Dedifferentiated amniotic fluid mesenchymal stem cell (primary cell): ENCODE measurements around the gene SLC7A6.

Experiments
- DNase-seq: peaks from one replicate; pipeline ENCODE4 v3.0.0-alpha.2; 2016; ENCODE audit errors: extremely low spot score

SLC7A6 gene

DNA sequence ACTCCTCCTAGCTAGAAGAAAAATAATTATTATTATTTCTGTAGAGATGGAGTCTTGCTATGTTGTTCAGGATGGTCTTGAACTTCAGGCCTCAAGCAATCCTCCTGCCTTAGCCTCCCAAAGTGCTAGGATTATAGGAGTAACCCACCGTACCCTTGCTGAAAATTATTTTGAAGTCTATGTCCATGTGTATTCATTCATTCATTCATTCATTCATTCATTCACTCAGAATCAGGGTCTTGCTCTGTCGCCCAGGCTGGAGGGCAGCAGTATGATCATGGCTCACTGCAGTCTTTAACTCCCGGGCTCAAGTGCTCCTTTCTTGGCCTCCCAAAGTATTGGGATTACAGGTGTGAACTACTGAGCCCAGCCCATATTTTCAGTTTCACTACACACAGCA is 42.3 kb downstream of the SLC7A6 start:
- no peak for DNase-seq

DNA sequence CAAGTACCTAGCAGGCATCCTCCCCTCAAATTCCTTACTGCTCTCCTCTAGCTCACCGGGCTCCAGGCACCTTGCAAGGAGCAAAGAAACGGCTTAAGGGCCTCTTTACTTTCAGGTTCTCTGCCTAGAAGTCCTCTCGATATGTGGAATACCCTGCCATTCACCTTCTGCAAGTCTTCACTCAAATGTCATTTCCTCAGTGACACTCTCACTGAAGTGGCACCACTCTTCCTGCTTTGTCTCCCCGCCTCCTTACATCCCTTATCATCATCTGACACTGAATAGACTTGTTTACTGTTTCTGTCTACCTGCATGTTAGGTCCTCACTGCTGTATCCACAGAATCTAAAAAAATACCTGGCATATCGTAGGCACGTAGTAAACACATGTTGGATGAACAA is 45.5 kb downstream of the SLC7A6 start:
- no peak for DNase-seq

DNA sequence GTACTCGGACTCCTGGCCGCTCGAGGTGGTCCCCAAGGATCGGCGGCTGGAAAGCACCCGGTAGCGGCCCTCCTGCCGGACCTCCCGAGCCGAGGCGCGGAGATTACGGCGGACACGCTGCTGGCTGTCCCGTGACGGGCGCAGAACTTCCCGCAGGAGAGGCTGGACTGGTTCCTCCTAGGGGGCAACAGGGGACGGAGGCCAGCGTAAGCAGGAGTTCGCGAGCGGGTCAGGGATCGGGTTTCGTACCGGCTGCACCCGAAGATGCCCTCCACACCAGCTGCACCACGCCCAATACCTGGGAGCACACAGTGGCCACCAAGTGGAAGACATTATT is 46.1 kb downstream of the SLC7A6 start:
- DNase-seq: no peak

DNA sequence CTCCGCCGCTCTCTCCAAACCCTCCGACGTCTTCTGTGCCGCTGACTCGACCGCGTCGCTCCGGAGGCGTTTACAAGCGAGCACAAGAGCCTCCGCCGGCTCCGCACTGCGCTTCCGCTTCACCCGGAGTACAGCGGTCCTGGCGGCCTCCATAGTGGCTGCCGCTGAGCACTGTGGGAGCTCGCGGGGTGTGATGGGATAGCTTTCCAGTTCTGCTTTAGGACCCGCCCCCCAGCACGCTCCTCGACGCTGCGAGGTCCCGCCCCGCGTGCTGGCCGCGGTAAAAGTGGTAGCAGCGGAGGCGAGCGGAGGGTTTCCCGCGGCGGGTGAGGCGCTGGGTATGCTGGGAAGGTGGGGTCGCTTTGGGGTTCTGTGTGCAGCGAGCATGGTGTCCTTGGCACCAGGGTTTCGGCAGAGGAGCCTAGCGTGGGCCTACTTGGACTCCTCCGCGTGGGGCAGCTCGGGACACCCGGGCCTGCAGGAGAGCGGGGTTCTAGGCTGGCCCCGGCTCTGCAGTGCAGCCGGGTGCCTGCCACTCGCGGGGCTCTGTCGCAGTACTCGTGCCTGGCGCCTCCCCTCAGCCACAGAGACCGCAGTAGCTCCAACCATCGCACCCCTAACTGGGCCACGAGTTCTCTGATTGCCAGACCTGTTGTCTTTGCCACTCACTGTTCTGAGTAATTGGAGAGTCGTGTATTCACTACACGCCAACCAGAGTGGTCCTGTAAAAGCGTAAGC is 46.6 kb downstream of the SLC7A6 start, which contains the start of the genes PRMT7 and SLC7A6OS:
Gene PRMT7 (plus strand): TSS at position 246 of the 738 bp plus-strand sequence. CDS start 4,961 bp downstream, outside the sequence.
Gene SLC7A6OS (minus strand): TSS at position 173 of the 738 bp plus-strand sequence. CDS start 20 bp downstream, at position 153.
- peak; percentile 90 for DNase-seq

DNA sequence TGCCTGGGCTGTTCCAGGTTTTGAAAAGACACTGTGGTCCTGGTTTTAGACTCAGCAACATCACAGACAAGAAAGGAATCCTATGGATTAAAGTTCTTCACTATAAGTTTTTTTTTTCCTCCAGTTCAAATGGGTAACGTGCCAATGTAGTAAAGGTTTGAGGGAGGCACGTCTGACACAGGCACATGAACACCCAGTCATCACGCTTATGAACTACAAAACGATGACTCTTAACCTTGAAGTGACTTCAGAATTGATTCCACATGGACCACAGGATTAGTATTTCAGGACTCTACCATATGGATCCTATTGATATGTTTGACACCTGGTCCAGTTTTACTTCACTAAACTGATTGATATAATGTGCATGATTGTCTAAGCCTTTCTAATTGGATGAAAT is 48.8 kb downstream of the SLC7A6 start:
- no peak for DNase-seq

DNA sequence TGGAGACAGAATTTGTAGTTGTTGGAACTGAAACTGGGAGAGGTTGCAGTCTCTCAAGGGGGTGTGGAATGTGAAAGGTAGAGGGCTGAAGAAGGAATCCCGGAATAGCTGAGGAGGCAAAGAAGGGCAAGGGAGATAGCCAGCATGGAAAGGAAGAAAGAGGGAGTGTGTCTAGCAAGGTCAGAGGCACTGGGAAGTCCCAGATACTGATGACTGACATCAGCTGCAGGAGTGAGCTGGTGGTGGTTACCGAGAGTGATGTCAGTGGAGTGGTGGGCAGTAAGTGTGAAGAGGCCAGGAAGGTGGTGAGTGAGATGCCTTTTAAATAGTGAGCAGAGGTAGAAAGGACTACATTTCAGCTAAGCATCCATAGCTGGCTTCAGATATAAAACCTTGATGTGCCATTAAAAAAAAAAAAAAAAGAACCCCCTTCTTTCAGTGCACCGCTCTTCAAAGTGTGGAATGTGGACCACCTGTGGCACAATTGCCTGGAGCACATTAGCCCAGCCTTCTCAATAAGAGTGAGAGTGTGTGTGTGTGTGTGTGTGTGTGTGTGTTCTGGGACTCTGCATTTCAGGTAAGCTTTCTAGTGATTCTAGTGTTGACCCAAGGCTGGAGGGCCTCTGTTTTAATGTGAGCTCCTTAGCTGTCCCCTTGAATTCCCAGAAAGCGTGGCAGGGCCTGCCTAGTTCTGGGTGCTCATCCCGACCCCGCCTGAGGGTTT is 55.0 kb downstream of the SLC7A6 start:
- no peak for DNase-seq

DNA sequence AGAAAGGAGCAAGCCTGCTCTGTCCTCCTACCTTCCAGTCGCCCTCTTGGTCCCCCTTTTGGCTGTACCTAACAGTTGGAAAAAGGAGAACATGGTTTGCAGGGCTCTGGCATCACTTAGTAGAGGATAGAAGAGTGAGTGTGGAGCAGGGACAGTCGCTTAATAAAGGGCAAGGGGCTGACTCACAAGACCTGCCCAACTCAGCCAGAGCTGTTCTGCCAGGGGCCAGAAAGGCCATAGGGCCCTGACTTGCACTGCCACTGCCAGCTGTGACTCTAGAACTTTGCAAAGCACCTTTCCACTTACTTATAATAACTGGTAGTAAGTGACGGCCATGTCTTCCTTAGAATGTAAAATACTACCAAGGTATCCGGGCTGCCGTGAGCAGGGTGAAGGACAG is 60.0 kb downstream of the SLC7A6 start:
- no peak for DNase-seq

DNA sequence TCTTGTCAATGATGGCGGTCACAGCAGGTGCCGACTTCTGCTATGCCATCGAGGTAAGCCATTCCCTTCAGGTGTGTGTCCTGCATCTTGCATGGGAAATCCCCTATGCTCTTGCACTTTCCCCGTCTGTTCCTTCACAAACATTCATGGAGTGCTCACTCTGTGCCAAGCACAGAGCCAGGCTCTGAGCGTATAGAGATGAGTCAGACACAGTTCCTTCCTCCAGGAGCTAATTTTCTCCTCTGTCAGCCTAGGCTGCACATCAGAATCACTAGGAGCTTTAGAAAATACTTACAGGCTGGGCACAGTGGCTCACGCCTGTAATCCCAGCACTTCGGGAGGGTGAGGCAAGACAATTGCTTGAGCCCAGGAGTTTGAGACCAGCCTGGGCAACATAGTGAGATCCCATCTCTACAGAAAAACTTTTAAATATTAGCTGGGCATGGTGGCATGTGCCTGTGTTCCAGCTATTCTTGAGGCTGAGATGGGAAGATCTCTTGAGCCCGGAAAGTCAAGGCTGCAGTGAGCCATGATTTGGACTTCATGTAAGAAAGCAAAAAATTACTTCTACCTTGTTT is 60.5 kb downstream of the SLC7A6 start:
- no peak for DNase-seq

DNA sequence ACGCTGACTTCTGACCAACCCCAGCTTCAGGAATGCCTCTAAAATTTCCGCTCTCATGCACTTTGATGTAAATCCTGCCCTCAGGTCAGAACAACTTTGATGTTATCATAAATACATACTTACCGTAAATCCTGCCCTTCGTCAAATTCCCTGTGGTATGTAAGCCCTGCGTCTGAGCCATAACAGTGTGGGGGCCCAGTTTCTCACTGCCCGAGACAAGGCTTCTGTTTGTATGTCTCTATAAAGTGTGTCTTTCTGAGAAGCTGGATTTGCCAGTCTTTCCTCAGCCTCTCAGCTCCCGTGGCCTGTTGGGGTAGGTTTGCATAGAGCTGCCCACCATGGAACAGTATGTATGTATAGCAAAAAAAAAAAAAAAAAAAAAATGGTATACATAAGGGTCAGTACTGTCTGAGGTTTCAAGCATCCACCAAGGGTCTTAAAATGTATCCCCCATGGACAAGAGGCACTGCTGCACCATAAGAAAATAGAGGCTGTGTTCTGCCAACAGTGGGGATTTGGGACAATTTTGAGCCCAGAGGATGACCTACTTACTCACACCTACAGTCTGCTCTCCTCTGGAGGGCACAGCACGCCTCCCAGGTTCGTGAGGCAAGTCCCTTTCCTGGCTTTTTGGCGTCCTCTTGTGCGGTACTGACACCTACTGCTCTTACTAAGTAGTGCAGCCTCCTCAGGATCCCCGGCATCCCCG is 64.0 kb downstream of the SLC7A6 start:
- DNase-seq: peak; percentile 88

DNA sequence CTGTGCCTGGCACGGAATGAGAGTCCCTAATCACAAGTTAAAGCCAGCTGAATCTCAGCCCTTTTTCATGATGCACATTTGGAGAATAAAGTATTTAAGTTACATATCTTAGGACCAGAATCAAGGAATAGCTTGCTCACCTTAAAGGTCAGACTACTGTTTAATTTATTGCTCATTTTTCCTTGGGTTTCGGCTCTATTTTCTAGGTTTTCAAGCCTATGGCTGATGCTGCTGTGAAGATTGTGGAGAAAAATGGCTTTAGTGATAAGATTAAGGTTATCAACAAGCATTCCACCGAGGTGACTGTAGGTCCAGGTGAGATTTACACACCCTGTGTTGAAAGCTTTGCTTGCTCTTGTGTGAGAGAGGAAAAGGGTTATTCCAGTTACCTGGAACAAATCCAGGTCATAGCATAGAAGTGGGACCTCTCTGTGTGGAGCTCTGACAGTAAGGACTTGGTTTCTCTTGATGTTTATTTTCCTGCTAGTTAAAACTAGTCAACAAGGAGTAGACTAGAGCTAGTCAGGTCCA is 64.6 kb downstream of the SLC7A6 start:
- DNase-seq: no peak

DNA sequence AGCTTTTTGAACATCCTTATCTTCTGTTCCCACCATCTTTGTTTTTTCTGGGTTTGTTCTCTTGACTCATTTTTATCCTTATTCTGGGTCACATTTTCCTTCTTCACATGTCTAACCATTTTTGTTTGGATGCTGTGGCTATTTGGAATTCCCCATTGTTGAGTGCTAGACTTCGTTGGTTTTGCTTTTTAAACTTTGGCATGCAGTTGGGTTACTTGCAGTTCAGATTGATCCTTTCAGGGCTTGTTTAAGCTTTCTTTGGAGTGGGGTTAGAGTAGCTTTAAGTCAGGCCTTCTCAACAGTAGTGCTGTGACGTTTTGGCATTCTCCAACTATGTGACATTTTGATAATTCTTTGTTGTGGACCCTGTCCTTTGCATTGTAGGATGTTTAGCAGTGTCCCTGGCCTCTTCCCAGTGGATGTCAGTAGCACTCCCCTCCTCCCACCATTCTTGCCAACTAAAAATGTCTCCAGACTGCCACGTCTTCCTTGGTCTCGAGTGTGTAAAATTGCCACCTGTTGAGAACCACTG is 67.6 kb downstream of the SLC7A6 start:
- DNase-seq: peak; percentile 33

DNA sequence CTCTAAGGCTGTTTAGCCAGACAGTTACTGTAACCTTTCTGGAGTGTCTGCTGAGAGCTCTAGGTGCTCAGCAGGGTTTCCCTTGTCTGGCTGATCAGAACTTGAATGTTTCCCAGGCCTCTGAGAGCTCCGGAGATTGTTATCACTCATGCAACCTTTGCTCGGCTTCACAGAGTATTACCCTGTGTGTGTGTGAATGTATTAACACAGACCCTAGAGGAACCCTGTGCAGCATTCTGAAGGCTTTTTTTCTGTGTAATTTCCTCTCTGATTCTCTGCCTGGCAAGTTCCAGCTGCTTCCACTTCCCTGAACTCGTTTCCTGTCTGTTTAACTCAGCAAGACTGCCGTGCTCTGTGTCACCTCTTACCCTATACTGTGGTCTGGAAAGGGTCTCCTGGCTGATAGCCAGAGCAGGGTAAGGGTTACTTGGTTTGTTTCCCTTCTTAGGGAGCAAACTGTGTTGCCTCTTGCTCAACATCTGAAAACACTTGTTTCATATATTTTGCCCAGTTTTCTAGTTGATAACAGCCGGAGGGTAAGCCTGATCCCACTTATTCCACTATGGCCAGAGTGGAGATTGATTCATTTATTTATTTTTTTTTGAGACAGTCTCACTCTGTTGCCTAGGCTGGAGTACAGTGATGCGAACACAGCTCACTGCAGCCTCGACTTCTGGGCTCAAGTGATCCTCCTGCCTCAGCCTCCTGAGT is 68.2 kb downstream of the SLC7A6 start:
- DNase-seq: no peak

DNA sequence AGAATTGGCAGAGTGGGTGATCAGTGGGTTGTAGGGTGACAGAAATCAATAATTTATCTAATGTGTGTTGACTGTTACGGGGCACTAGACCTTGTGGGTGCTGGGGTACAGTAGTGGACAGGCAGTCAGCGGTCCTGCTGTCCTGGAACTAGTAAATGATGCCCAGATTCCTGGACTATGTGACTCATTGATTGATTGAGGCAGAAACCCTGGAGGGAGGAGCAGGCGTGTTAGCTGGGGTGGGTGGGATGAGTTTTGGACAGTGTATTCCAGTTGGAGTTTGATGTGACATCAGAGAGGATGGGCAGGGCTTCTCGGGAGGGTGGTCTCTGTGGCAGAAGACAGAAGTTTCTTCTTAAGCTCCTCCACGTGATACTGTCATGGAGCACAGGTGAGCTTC is 70.8 kb downstream of the SLC7A6 start:
- DNase-seq: no peak

DNA sequence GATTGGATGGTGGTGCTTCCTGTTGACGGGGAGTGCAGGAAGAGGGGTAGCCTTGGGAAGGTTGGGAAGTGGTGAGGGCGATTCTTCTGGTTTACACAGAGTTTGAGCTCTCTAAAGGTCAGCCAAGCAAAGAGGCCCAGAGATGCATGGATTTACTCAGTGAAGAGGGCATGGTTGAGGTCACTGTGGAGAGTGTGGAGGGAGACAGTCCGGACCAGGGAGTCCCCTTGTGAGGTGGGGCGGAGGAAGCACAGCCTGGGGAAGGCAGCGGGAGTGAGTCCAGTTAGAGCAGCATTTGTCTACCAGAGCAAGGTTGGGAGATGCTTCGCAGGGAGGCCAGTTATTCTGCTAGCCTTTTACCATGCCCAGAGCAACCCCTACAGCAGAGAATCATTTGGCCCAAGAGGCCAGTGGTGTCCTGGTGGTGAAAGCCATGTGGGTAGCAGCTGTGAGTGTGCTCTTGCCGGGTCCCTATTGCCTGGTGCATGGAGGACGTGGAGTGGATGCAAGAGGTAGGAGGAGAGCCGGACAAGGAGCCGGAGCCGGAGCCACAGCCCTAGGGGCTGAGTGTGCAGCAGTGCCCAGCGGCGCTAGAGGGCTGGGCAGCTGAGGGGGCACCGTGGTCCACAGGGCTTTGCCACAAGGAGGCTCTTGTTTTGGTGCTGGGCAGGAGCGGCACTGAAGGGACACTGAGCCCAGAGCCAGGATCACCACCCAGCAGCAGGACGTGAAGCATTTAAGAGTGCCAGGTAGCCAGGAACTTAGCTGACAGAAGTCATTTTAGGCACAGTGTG is 74.2 kb downstream of the SLC7A6 start:
- DNase-seq: no peak

DNA sequence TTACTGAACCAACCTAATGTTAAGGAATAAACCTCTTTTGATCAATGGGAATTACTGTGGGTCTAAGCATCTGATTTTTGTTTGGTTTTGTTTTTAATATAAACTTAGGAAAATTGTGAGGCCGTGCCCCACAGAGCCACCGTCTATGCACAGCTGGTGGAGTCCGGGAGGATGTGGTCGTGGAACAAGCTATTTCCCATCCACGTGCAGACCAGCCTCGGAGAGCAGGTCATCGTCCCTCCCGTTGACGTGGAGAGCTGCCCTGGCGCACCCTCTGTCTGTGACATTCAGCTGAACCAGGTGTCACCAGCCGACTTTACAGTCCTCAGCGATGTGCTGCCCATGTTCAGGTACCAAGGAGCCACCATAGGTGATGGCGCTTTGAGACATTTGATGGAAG is 74.9 kb downstream of the SLC7A6 start:
- no peak for DNase-seq

DNA sequence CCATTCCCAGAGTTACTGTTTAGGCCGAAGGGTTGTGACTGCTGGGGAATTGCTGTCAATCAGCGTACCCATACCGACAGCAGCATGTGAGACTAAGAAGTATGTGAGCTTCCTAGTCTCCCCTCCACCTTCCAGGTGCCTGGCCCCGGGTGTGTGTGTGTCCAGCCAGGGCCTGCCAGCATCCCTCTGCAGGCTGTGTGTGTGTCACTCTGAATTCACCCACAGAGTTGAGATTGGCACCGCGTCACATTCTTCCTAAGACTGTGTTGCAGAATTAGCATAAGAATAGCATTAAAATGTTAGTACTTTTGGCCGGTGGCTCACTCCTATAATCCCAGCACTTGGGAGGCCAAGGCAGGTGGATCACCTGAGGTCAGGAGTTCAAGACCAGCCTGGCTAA is 78.3 kb downstream of the SLC7A6 start:
- DNase-seq: no peak

DNA sequence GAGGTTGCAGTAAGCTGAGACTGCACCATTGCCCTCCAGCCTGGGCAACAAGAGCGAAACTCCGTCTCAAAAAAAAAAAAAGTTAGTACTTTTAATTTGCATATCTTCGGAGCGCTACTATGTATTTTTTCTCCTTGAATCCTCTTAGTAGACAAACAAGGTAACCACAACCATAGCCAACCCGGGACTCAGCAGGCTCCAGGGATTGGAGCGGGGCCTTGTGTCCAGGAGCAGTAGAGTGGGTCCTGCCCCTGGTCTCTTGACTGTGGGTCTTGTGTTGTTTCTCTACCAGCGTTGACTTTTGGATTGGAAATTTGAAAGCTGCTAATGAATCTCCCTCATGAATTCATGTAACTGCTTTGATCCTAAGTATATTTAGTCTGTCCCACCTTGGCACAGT is 78.8 kb downstream of the SLC7A6 start:
- no peak for DNase-seq

DNA sequence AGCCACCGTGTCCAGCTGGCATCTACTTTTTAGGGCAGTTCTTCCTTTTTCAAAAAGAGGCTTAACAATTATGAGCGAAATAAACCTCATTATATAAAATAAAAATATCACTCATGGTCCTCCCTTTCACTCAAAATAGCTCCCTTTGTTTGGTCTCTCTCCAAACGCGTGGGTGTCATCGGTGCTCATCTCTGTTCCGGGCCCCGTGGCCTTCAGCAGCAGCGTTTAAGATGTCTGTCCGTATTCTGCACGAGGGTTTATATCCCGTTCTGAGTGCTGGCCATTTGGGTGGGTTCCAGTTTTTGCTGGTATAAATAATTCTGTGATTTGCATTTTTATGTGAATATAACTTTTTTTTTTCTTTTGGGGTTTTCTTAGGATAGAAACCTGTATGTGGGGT is 79.9 kb downstream of the SLC7A6 start:
- no peak for DNase-seq

DNA sequence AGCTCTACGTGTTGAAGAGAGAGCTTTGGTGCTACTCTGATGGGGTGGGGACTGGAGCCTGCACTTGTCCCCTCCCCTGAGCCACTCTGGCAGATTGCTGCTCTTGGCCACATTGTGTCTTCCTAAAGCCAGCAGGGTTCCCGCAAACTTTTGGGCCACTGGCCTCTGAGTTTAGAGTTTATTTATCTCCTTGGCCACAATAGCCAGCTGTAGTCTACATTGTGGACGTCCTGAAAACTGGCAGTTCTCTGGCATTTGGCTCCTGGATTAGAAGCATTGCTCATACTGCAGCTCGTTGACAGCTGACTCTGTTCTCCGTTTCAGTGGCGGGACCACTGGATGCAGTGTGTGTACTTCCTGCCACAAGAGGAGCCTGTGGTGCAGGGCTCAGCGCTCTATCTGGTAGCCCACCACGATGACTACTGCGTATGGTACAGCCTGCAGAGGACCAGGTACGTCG is 81.1 kb downstream of the SLC7A6 start:
- DNase-seq: no peak

DNA sequence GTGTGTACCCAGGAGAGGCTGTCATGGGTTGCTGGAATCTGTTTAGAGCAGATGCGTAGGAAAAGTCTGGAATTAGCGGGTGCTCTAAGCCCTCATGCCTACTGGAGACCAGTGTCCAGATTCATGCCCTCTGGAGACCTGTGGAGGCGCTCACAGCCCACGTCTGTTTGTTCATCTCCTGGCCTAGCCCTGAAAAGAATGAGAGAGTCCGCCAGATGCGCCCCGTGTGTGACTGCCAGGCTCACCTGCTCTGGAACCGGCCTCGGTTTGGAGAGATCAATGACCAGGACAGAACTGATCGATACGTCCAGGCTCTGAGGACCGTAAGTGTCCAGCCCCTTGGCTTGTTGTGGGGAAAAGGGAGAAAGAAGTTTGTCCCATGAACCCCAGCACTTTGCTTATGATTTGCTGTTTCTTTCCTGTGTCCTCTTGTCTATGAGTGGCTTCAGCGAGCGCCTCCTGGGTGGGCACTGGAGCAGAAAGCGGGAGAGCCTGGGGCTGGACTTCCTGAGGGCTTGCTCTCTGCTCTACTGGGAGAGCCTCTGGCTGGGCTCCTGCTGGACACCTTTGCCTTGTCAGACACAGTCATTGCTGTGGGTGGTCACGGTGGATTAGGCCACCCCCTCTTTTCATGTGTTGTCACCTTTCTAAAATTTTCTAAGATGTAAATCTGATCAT is 81.8 kb downstream of the SLC7A6 start:
- DNase-seq: no peak
